GM13977 (cell line): ENCODE measurements around the gene RNF151.
A peak's percentile ranks its signal among the peaks of the same experiment; 100 is the strongest.

Experiments used
- DNase-seq: peaks from one replicate; pipeline ENCODE4 v3.0.0; 2012; ENCODE audit warnings: low spot score
- in situ Hi-C: fragments of 300-500 bp; cut with MboI; formaldehyde crosslinking; loops from one replicate; pipeline ENCODE4 v1.12.0; 2022; ENCODE audit warnings: low sequenced_read_pairs, low pct_unique_long_range_greater_than_20kb, mixed read lengths, inconsistent platforms; ENCODE audit not compliant: unreplicated experiment
- TF ChIP-seq, protein P1 (sequence below): IDR thresholded peaks from 2 replicates; pipeline ENCODE4 v1.5.1; 2012; ENCODE audit warnings: mild to moderate bottlenecking, control low read depth; ENCODE audit not compliant: insufficient read depth; ENCODE audit errors: extremely low read depth, missing control alignments

Gene RNF151

DNA sequence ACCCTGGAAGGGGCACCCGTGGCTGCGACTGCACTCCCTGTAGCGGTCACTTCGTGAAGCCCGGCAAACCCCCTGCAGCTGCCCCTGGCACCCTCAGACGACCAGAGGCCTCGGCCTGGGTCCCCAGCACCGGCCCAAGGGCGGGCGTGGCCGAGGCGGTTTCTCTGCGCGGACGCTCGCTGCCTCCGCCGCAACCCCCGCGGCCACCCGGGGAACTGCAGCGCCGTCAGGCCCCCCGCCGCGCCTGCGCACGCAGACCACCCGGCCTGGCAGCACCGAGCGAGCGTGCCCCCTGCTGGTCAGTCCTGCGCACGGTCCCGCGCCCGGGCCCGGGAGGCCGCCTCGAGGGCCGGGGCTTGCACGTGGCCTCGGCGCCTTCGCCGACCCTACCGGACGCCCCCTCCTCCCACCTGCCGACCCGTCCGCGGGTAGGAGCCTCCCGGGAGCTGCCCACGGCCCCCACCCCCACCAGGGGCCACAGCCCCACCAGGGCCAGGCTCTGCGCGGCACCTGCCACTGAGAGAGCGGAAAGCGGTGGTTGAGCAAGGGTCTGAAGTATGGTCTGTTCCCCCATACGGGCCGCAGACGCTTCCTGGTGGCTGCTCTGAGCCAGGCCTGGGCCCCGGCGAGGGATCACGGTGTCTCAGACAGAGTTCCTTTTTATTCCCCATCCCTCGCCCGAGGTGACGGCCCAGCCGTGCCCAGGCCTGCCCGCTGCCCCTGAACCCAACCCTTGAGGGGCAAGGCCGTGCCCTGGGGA lies 36.9 kb upstream of the RNF151 start:
- TF ChIP-seq, protein P1, sequence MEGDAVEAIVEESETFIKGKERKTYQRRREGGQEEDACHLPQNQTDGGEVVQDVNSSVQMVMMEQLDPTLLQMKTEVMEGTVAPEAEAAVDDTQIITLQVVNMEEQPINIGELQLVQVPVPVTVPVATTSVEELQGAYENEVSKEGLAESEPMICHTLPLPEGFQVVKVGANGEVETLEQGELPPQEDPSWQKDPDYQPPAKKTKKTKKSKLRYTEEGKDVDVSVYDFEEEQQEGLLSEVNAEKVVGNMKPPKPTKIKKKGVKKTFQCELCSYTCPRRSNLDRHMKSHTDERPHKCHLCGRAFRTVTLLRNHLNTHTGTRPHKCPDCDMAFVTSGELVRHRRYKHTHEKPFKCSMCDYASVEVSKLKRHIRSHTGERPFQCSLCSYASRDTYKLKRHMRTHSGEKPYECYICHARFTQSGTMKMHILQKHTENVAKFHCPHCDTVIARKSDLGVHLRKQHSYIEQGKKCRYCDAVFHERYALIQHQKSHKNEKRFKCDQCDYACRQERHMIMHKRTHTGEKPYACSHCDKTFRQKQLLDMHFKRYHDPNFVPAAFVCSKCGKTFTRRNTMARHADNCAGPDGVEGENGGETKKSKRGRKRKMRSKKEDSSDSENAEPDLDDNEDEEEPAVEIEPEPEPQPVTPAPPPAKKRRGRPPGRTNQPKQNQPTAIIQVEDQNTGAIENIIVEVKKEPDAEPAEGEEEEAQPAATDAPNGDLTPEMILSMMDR: peak; percentile 99
- in situ Hi-C loops: loop anchor here (10.0 kb wide), 1 partner anchor 65 kb away; no protein-coding TSS in a partner anchor
- DNase-seq: peak; percentile 98

DNA sequence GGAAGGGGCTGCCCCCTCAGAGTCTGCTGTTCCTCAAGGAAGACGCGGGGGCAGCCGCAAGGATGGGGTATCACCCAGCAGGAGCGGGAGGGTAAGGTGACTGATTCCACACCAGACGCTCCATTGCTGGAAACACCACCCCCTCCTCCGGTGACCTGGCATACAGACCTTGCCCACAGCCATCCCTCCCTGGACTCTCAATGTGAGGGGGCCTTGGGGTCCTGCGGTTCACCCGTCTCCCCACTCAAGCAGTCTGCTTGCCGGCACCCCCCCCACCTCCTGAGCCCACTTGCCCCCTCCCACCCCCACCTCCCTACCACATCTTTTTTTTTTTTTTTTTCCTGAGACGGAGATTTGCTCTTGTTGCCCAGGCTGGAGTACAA lies 36.3 kb upstream of the RNF151 start:
- in situ Hi-C loops: loop anchor here (10.0 kb wide), 1 partner anchor 66 kb away; no protein-coding TSS in a partner anchor
- TF ChIP-seq, protein P1: no peak
- DNase-seq: no peak

DNA sequence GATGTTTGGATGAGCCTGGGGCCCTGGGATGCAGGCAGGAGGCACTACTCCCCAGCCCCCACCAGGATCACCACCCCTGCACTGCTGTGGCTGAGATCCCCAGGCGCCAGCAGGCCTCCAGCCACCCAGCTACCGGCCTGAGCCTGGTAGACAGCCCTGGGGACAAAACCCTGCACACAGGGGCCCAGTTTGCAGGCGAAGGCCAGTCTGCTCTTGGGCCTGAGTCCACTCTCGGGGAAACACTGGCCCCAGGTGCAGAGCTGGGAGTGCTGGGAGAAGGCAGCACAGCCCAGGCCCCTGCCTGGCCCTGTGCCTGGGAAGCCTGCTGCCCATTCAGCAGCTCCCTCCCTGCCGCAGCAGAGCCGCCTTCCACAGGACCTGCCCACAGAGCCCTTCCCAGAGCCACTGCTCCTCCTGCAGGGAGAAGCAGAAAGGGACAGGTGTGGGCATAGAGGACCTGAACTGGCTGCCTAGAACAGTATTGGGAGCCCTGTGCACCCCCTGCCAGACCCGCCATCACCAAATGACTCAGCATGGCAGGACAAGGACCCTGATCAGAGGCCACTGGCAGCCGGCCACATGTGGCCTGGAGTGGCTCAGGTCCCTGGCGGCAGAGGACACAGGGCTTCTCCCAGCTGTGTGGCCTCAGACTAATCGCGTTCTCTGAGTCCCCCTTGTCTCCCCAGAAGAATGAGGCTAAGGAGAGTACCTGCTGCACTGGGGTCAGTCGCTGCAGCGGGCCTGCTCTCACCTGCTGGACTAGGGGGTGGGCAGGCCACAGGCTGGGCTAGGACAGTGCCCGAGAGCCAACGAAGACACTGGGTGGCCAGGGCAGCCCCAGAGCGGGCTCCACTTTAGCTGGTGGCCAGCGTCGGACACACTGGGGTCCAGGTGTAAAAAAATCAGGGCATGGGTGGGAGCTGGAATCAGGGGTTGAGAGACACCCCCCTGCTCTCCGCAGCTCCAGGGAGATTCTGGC lies 34.3 kb upstream of the RNF151 start:
- TF ChIP-seq, protein P1: no peak
- in situ Hi-C loops: loop anchor here (10.0 kb wide), 1 partner anchor 68 kb away; no protein-coding TSS in a partner anchor
- DNase-seq: no peak

DNA sequence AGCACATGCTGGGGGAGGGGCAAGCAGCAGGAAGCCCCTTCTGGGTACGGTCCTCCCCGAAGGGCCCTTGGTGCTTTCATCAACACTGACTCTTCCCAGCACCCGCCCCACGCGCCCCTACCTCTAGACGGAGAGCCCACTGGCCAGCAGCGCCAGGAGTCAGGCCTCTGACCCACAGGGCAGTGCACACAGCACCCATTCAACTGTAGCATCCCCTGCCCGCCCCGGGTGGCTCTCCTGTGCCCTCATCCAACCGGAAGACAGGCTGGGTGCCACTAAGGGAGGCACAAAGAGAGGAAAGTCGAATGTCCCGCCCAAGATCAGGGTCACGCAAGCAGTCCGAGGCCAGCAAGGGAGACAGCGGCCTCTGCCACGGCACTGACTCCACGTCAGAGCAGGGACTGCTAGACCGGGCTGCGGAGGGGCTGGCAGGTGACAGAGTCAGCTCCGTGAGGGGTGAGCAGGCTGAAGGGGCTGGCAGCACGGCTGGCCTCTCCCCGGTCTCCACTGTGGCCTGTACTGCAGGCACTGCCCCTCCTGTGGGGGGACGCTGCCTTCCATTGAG lies 33.5 kb upstream of the RNF151 start:
- in situ Hi-C loops: loop anchor here (10.0 kb wide), 1 partner anchor 68 kb away; no protein-coding TSS in a partner anchor
- TF ChIP-seq, protein P1: no peak
- no peak for DNase-seq

DNA sequence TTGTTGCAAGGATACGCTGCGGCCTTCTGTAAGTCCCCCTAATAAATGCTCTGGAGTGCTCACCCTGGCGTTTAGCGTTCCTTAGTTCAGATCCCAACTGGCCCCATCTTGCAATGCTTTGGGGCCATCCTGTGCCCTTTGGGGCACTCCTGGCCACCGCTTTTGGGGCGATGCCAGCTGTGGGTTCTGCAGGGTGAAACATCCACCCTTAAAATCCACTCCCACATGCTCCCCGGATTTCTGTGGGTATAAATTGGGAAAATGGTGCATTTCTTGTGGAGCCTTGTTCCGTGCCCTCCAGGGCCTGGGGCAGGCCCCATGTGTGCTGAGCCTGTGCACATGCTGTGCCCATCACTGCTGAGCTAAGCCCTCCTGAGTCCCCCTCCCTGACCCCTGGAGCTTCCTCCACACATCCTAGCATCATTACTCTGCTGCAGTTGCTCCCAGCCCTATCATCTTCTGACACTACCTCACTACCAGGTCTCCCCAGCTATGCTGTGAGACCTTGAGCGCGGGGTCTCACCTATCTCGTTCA lies 29.6 kb upstream of the RNF151 start:
- TF ChIP-seq, protein P1: no peak
- no peak for DNase-seq

DNA sequence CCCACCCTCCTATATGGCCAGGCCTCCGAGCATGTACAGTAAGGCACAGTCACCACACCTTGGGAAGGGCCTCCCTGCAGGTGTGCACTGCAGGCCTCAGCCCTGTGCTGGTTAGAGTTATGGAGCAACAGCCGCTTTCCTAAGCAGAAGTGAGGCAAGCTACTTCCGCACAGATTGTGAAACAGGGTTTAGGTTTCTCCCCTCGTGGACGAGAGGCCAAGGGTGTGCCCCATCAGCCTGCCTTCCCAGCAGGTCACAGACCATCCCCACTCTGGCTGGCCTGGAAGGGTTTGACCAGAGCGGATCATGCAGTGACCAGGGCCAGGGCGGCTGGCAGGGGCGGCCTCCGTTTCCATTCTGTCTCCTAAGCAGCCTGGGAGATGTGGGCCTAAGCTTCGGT lies 28.3 kb upstream of the RNF151 start:
- TF ChIP-seq, protein P1: no peak
- DNase-seq: no peak
- in situ Hi-C loops: loop anchor here (10.0 kb wide), 1 partner anchor 74 kb away; no protein-coding TSS in a partner anchor

More for the DNA sequence above, 29.6 kb upstream of the RNF151 start:
- in situ Hi-C loops: loop anchor here (10.0 kb wide), 1 partner anchor 72 kb away; no protein-coding TSS in a partner anchor
